Measurements from ENCODE around the gene ZNF790. TPM values are rescaled to one million over a fixed set of nuclear protein-coding genes. Genes with fewer than 3 reads are reported as not detected.
"Not testable (repeated sequence)": the region's sequence is repeated elsewhere in the genome, so short reads cannot be mapped to it uniquely, and the experiment has no call there.

Gene ZNF790
- total RNA-seq, 2 experiments from 2014 or later = 6.5 to 7.8 TPM

DNA sequence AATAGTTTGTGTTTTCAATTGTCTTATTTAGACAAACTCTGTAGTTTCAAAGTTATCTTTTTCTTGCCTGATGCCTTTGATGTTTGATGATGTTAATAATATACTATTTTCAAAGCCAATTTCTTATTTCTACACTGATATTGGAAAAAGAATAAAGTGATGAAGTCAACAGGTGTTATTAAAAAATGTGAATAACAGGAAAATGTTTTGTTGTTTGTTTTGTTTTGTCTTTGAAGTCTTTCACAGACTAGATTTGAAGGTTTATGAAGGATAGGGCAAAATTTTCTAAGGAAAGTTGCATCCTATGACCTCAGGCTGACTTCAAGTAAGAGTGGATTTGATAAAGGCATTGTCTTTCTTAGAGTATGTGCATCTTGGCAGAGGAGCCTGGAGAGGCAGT, 31.2 kb downstream of the ZNF790 start:
- no peak for ATAC-seq
- H3K27ac Mint-ChIP-seq = no peak overlapping the region
- peaks cover 34% of the 10 kb centered on the region for H3K9me3 Mint-ChIP-seq (ENCODE audit: low read depth)
- CTCF ChIA-PET = no interaction called here
- DNase-seq = no peak
- no peak overlapping the region for H3K4me3 Mint-ChIP-seq
- H3K4me1 Mint-ChIP-seq = no peaks in the 10 kb centered on the region
- peaks cover 60% of the 10 kb centered on the region for H3K36me3 Mint-ChIP-seq
- no peaks in the 10 kb centered on the region for H3K27me3 Mint-ChIP-seq

DNA sequence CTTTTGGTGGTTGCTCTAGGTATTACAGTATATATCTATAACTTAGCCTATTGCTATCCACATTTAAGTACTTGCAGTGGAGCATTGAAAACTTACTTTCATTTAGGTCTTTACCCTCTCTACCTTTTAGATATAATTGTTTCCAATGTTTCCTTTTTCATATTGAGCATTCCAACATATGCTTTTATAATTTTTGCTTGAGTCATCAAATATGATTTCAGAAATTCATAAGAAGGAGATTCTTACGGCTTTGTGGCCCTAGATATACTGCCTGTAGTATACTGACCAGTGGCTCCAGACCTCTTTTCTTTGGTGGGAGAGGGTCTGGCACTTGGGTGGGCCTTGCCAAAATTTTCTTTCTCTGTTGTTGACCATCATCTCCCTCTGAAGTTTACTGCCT, 32.8 kb downstream of the ZNF790 start:
- no peaks in the 10 kb centered on the region for H3K4me1 Mint-ChIP-seq
- H3K27ac Mint-ChIP-seq = no peak overlapping the region
- DNase-seq (no peak), ATAC-seq (no peak)
- no peaks in the 10 kb centered on the region for H3K27me3 Mint-ChIP-seq
- H3K9me3 Mint-ChIP-seq (ENCODE audit: low read depth) = peaks cover 27% of the 10 kb centered on the region
- peaks cover 62% of the 10 kb centered on the region for H3K36me3 Mint-ChIP-seq
- no peak overlapping the region for H3K4me3 Mint-ChIP-seq
- CTCF ChIA-PET = interaction anchor here (0.7 kb wide), 1 partner anchor 328 kb away, joined by 5 read pairs; no protein-coding TSS in a partner anchor

DNA sequence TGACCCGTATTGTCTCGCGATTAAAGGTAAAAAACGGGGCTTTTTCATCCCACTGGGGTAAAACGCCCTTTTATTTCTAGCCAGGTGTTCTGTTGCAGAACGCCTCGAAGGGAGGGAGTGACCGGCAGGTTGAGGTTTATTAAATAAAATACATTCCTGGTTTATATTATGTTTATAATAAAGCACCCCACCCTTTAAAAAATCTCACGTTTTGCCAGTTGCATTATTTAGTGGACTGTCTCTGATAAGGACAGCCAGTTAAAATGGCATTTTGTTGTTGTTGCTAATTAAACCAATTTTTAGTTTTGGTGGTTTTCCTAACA, 40.4 kb downstream of the ZNF790 start:
- CTCF ChIA-PET = interaction anchor here (1.2 kb wide), 1 partner anchor 53 kb away, joined by 3 read pairs; the partner anchor contains the start of gene ZNF345
- H3K4me1 Mint-ChIP-seq = peaks cover 14% of the 10 kb centered on the region
- H3K9me3 Mint-ChIP-seq (ENCODE audit: low read depth) = peaks cover 22% of the 10 kb centered on the region
- peak overlapping the region; percentile 85 for H3K4me3 Mint-ChIP-seq
- H3K27ac Mint-ChIP-seq = peak overlapping the region; percentile 95
- ATAC-seq (no peak), DNase-seq (no peak)
- no peaks in the 10 kb centered on the region for H3K27me3 Mint-ChIP-seq
- H3K36me3 Mint-ChIP-seq = peaks cover 44% of the 10 kb centered on the region

- CTCF ChIA-PET = interaction anchor here (0.9 to 1.2 kb wide), 2 partner anchors 23 to 54 kb away, joined by 3 read pairs; partner anchors contain the start of gene ZNF345
- peaks cover 42% of the 10 kb centered on the region for H3K36me3 Mint-ChIP-seq
- no peaks in the 10 kb centered on the region for H3K27me3 Mint-ChIP-seq
- DNase-seq = no peak
- H3K4me3 Mint-ChIP-seq = peak overlapping the region; percentile 85
- H3K9me3 Mint-ChIP-seq (ENCODE audit: low read depth) = peaks cover 28% of the 10 kb centered on the region
- H3K27ac Mint-ChIP-seq = peak overlapping the region; percentile 95
- H3K4me1 Mint-ChIP-seq = peaks cover 21% of the 10 kb centered on the region
- ATAC-seq = no peak
Measured at GRCh38 chr19:36796714-36796992, 41.5 kb downstream of the ZNF790 start.

GRCh38 chr19:36791420-36792141, 46.6 kb downstream of the ZNF790 start:
- CTCF ChIA-PET, H3K4me1 Mint-ChIP-seq, H3K27me3 Mint-ChIP-seq, H3K27ac Mint-ChIP-seq: not testable (repeated sequence)
- DNase-seq (peak; percentile 41), ATAC-seq (peak; percentile 91)
- H3K36me3 Mint-ChIP-seq = peaks cover 13% of the 10 kb centered on the region
- peak overlapping the region; percentile 24 for H3K4me3 Mint-ChIP-seq
- H3K9me3 Mint-ChIP-seq (ENCODE audit: low read depth) = peaks cover 26% of the 10 kb centered on the region

DNA sequence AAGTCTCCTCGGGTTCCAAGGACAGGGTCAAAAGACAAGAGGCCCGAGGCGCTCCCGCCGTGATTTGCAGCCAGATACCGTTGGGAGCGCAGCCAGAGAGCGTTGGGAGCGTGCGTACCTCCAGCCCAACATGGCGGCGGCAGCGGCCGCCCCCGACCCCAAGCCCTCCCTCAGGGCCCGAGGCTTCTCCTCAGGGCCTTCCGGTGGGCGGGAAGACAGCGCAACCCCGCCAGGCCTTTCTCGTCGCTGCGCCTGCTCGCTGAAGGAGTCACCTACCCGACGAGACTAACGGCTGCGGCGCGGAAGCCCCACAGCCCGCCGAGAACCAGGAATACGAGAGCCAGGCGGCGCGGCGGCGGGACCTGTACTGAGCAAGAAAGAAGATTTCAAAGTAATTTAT, 62.4 kb downstream of the ZNF790 start:
- peaks cover 55% of the 10 kb centered on the region for H3K36me3 Mint-ChIP-seq
- H3K4me1 Mint-ChIP-seq = peaks cover 21% of the 10 kb centered on the region
- no peak for ATAC-seq
- no peaks in the 10 kb centered on the region for H3K27me3 Mint-ChIP-seq
- no peak overlapping the region for H3K27ac Mint-ChIP-seq
- H3K4me3 Mint-ChIP-seq = no peak overlapping the region
- DNase-seq = no peak
- peaks cover 25% of the 10 kb centered on the region for H3K9me3 Mint-ChIP-seq (ENCODE audit: low read depth)
- CTCF ChIA-PET = no interaction called here

DNA sequence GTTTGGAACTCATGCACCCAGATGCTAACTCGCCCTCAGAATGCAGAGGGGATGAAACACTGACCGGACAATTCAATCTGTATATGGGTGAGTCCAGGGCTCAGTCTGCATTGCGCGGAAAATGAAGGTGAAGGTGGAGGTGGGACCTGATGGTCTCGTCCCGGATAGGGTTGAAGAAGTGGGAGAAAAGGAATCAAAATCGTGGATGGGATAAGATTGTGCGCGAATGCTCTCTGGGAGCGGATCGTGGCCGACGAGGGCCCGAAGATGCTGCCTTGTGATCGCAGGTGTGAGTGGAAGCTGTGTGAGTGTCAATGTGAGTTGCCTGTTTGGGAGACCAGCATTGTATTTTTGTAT, 65.0 kb downstream of the ZNF790 start:
- Mint-ChIP-seq H3K9me3 (ENCODE audit: low read depth) (peaks cover 25% of the 10 kb centered on the region), H3K36me3 (peaks cover 57% of the 10 kb centered on the region)

GRCh38 chr19:36772311-36773222, 65.6 kb downstream of the ZNF790 start, which contains the start of gene ZNF850:
Gene ZNF850 (minus strand): TSS chr19:36772807. CDS start chr19:36762606, 10,201 bp downstream.
- CTCF ChIA-PET = no interaction called here
- peaks cover 54% of the 10 kb centered on the region for H3K36me3 Mint-ChIP-seq

More for the DNA sequence above, 65.0 kb downstream of the ZNF790 start:
- Mint-ChIP-seq H3K4me1 (peaks cover 22% of the 10 kb centered on the region), H3K4me3 (peak overlapping the region; percentile 98), H3K27me3 (no peaks in the 10 kb centered on the region), H3K27ac (peak overlapping the region; percentile 93)
- CTCF ChIA-PET = interaction anchor here (1.2 kb wide), 1 partner anchor 14 kb away, joined by 3 read pairs; no protein-coding TSS in a partner anchor
- no peak for DNase-seq
- peak; percentile 32 for ATAC-seq

GRCh38 chr19:36771261-36772231, 66.6 kb downstream of the ZNF790 start:
- Mint-ChIP-seq H3K4me3 (peak overlapping the region; percentile 98), H3K27ac (peak overlapping the region; percentile 93), H3K4me1 (peaks cover 22% of the 10 kb centered on the region), H3K27me3 (no peaks in the 10 kb centered on the region), H3K9me3 (ENCODE audit: low read depth) (peaks cover 19% of the 10 kb centered on the region), H3K36me3 (peaks cover 49% of the 10 kb centered on the region)
- DNase-seq = peak; percentile 77
- CTCF ChIA-PET = no interaction called here
- ATAC-seq = peak; percentile 26

More at GRCh38 chr19:36772311-36773222, 65.6 kb downstream of the ZNF790 start, which contains the start of gene ZNF850:
- peak; percentile 97 for DNase-seq
- peak within 1 kb of the TSS; percentile 93 for H3K27ac Mint-ChIP-seq
- H3K4me3 Mint-ChIP-seq = peak within 1 kb of the TSS; percentile 98
- peak; percentile 93 for ATAC-seq
- peaks cover 22% of the 10 kb centered on the region for H3K9me3 Mint-ChIP-seq (ENCODE audit: low read depth)
- peaks cover 22% of the 10 kb centered on the region for H3K4me1 Mint-ChIP-seq
- H3K27me3 Mint-ChIP-seq = no peaks in the 10 kb centered on the region

Other genes starting within 250 kb of the ZNF790 start
- gene ZNF382, start 233.1 kb downstream of the ZNF790 start, total RNA-seq = 10 to 100 TPM; 11.2 to 12.4 TPM
- gene ZNF461, start 171.6 kb downstream of the ZNF790 start, total RNA-seq = 10 to 100 TPM in 1 of 2 experiments, 1 to 10 TPM in 1; 6.0 to 10.5 TPM
- 10 to 100 TPM in 1 of 2 experiments, 1 to 10 TPM in 1; 7.8 to 12.6 TPM for gene ZNF567, start 150.8 kb downstream of the ZNF790 start, total RNA-seq
- 1 to 10 TPM; 7.8 to 9.2 TPM for gene ZNF850, start 65.6 kb downstream of the ZNF790 start, total RNA-seq
- 1 to 10 TPM; 4.1 to 6.2 TPM for gene ZNF345, start 12.5 kb upstream of the ZNF790 start, total RNA-seq
- gene ZNF829, start 77.9 kb upstream of the ZNF790 start, total RNA-seq = 1 to 10 TPM; 4.9 to 5.5 TPM
- gene ZNF568, start 77.9 kb upstream of the ZNF790 start, total RNA-seq = 1 to 10 TPM; 6.7 to 8.6 TPM
- 10 to 100 TPM; 10.4 to 12.2 TPM for gene ZNF420, start 240.0 kb upstream of the ZNF790 start, total RNA-seq